Activated CD4-positive, alpha-beta T cell treated with anti-CD3 and anti-CD28 coated beads, Interleukin-2, amount 10 ng/mL, durations not matched to agents 24 days and 14 days (primary cell): ENCODE results near the gene SLC35F1. TPM values are rescaled to one million over a fixed set of nuclear protein-coding genes. Genes with fewer than 3 reads are reported as not detected.
"Not testable (repeated sequence)": the region's sequence is repeated elsewhere in the genome, so short reads cannot be mapped to it uniquely, and the experiment has no call there.

ENCODE experiments used
- DNase-seq: peaks from one replicate; pipeline ENCODE4 v3.0.0; 2022
- H3K27ac Mint-ChIP-seq: one replicate; pipeline ENCODE4 v1.8.0; 2022; ENCODE audit warnings: mild to moderate bottlenecking, mixed read lengths
- H3K27me3 Mint-ChIP-seq: one replicate; pipeline ENCODE4 v1.8.0; 2022; ENCODE audit warnings: mixed read lengths
- H3K36me3 Mint-ChIP-seq: one replicate; pipeline ENCODE4 v1.8.0; 2022; ENCODE audit warnings: low read depth, mild to moderate bottlenecking, mixed read lengths
- H3K4me1 Mint-ChIP-seq: one replicate; pipeline ENCODE4 v1.8.0; 2021; ENCODE audit warnings: mixed read lengths
- H3K4me3 Mint-ChIP-seq: one replicate; pipeline ENCODE4 v1.8.0; 2022; ENCODE audit warnings: mild to moderate bottlenecking, moderate library complexity, mixed read lengths
- H3K9me3 Mint-ChIP-seq: one replicate; pipeline ENCODE4 v1.8.0; 2021; ENCODE audit warnings: mixed read lengths
- intact Hi-C: fragments of 100-400 bp; cut with micrococcal nuclease; formaldehyde crosslinking; loops from one replicate; pipeline ENCODE4 v1.15.1; 2023
- total RNA-seq: library from RNA; stranded (reverse); gene quantifications from 2 replicates; pipeline ENCODE4 v1.2.3, GENCODE V29; 2022

The SLC35F1 gene
- total RNA-seq, 1 donor from 2014 or later = 0.05 TPM

GRCh38 chr6:117989086-117989485, 82.0 kb downstream of the SLC35F1 start:
- no peaks in the 10 kb centered on the region for H3K9me3 Mint-ChIP-seq
- no peaks in the 10 kb centered on the region for H3K27me3 Mint-ChIP-seq
- intact Hi-C loops = no loop called here
- H3K27ac Mint-ChIP-seq = no peak overlapping the region
- H3K4me3 Mint-ChIP-seq = no peak overlapping the region
- no peaks in the 10 kb centered on the region for H3K4me1 Mint-ChIP-seq
- H3K36me3 Mint-ChIP-seq = no peaks in the 10 kb centered on the region
- no peak for DNase-seq

- no peak overlapping the region for H3K27ac Mint-ChIP-seq
- H3K9me3 Mint-ChIP-seq = no peaks in the 10 kb centered on the region
- H3K27me3 Mint-ChIP-seq = no peaks in the 10 kb centered on the region
- H3K4me1 Mint-ChIP-seq = no peaks in the 10 kb centered on the region
- DNase-seq = no peak
- no peaks in the 10 kb centered on the region for H3K36me3 Mint-ChIP-seq
- H3K4me3 Mint-ChIP-seq = no peak overlapping the region
- intact Hi-C loops = no loop called here
Observed at GRCh38 chr6:117990151-117990550, 83.1 kb downstream of the SLC35F1 start.

GRCh38 chr6:117992856-117993255, 85.8 kb downstream of the SLC35F1 start:
- H3K27me3 Mint-ChIP-seq = no peaks in the 10 kb centered on the region
- H3K4me1 Mint-ChIP-seq = no peaks in the 10 kb centered on the region
- intact Hi-C loops = no loop called here
- H3K4me3 Mint-ChIP-seq = no peak overlapping the region
- no peaks in the 10 kb centered on the region for H3K36me3 Mint-ChIP-seq
- H3K27ac Mint-ChIP-seq = no peak overlapping the region
- DNase-seq = no peak
- H3K9me3 Mint-ChIP-seq = no peaks in the 10 kb centered on the region

- no peak overlapping the region for H3K27ac Mint-ChIP-seq
- H3K4me3 Mint-ChIP-seq = no peak overlapping the region
- no peaks in the 10 kb centered on the region for H3K27me3 Mint-ChIP-seq
- no peaks in the 10 kb centered on the region for H3K4me1 Mint-ChIP-seq
- H3K36me3 Mint-ChIP-seq = no peaks in the 10 kb centered on the region
- no peak for DNase-seq
- H3K9me3 Mint-ChIP-seq = peaks cover 4% of the 10 kb centered on the region
- intact Hi-C loops = no loop called here
Observed at GRCh38 chr6:118012944-118013343, 105.9 kb downstream of the SLC35F1 start.

- Mint-ChIP-seq H3K36me3 (no peaks in the 10 kb centered on the region), H3K27ac (no peak overlapping the region), H3K27me3 (no peaks in the 10 kb centered on the region), H3K4me3 (no peak overlapping the region), H3K4me1 (no peaks in the 10 kb centered on the region), H3K9me3 (no peaks in the 10 kb centered on the region)
- DNase-seq = no peak
- intact Hi-C loops = no loop called here
Observed at GRCh38 chr6:118016532-118016931, 109.5 kb downstream of the SLC35F1 start.

GRCh38 chr6:118017301-118017848, 110.3 kb downstream of the SLC35F1 start:
- intact Hi-C loops = no loop called here
- no peak overlapping the region for H3K27ac Mint-ChIP-seq
- H3K4me1 Mint-ChIP-seq = no peaks in the 10 kb centered on the region
- H3K4me3 Mint-ChIP-seq = no peak overlapping the region
- no peaks in the 10 kb centered on the region for H3K36me3 Mint-ChIP-seq
- no peaks in the 10 kb centered on the region for H3K9me3 Mint-ChIP-seq
- H3K27me3 Mint-ChIP-seq = no peaks in the 10 kb centered on the region
- DNase-seq = no peak

GRCh38 chr6:118023771-118024170, 116.7 kb downstream of the SLC35F1 start:
- DNase-seq = no peak
- Mint-ChIP-seq H3K27me3 (peaks cover 2% of the 10 kb centered on the region), H3K9me3 (no peaks in the 10 kb centered on the region), H3K27ac (no peak overlapping the region), H3K36me3 (no peaks in the 10 kb centered on the region), H3K4me3 (no peak overlapping the region), H3K4me1 (no peaks in the 10 kb centered on the region)
- intact Hi-C loops = no loop called here

- peaks cover 2% of the 10 kb centered on the region for H3K27me3 Mint-ChIP-seq
- H3K9me3 Mint-ChIP-seq = no peaks in the 10 kb centered on the region
- H3K4me3 Mint-ChIP-seq = no peak overlapping the region
- no peaks in the 10 kb centered on the region for H3K4me1 Mint-ChIP-seq
- DNase-seq = no peak
- intact Hi-C loops = no loop called here
- no peaks in the 10 kb centered on the region for H3K36me3 Mint-ChIP-seq
- H3K27ac Mint-ChIP-seq = no peak overlapping the region
Observed at GRCh38 chr6:118029967-118030366, 122.9 kb downstream of the SLC35F1 start.

- H3K27ac Mint-ChIP-seq, DNase-seq, intact Hi-C loops, H3K4me3 Mint-ChIP-seq, H3K9me3 Mint-ChIP-seq, H3K4me1 Mint-ChIP-seq, H3K27me3 Mint-ChIP-seq, H3K36me3 Mint-ChIP-seq: not testable (repeated sequence)
Observed at GRCh38 chr6:118037479-118037878, 130.4 kb downstream of the SLC35F1 start.

- H3K36me3 Mint-ChIP-seq = no peaks in the 10 kb centered on the region
- H3K9me3 Mint-ChIP-seq = no peaks in the 10 kb centered on the region
- H3K27ac Mint-ChIP-seq = no peak overlapping the region
- DNase-seq = no peak
- H3K4me3 Mint-ChIP-seq = no peak overlapping the region
- H3K27me3 Mint-ChIP-seq = no peaks in the 10 kb centered on the region
- intact Hi-C loops = no loop called here
- H3K4me1 Mint-ChIP-seq = no peaks in the 10 kb centered on the region
Observed at GRCh38 chr6:118042855-118043254, 135.8 kb downstream of the SLC35F1 start.

GRCh38 chr6:118044275-118044674, 137.2 kb downstream of the SLC35F1 start:
- Mint-ChIP-seq H3K4me1 (no peaks in the 10 kb centered on the region), H3K36me3 (no peaks in the 10 kb centered on the region), H3K9me3 (no peaks in the 10 kb centered on the region), H3K27ac (no peak overlapping the region), H3K4me3 (no peak overlapping the region), H3K27me3 (no peaks in the 10 kb centered on the region)
- intact Hi-C loops = no loop called here
- DNase-seq = no peak

- no peaks in the 10 kb centered on the region for H3K27me3 Mint-ChIP-seq
- DNase-seq = no peak
- H3K4me3 Mint-ChIP-seq = no peak overlapping the region
- H3K36me3 Mint-ChIP-seq = no peaks in the 10 kb centered on the region
- intact Hi-C loops = no loop called here
- H3K9me3 Mint-ChIP-seq = no peaks in the 10 kb centered on the region
- no peak overlapping the region for H3K27ac Mint-ChIP-seq
- H3K4me1 Mint-ChIP-seq = no peaks in the 10 kb centered on the region
Observed at GRCh38 chr6:118054082-118054481, 147.0 kb downstream of the SLC35F1 start.

GRCh38 chr6:118061666-118062065, 154.6 kb downstream of the SLC35F1 start:
- H3K9me3 Mint-ChIP-seq = no peaks in the 10 kb centered on the region
- intact Hi-C loops = no loop called here
- no peaks in the 10 kb centered on the region for H3K36me3 Mint-ChIP-seq
- no peak for DNase-seq
- H3K4me3 Mint-ChIP-seq = no peak overlapping the region
- H3K4me1 Mint-ChIP-seq = no peaks in the 10 kb centered on the region
- no peaks in the 10 kb centered on the region for H3K27me3 Mint-ChIP-seq
- H3K27ac Mint-ChIP-seq = no peak overlapping the region

- Mint-ChIP-seq H3K4me1 (no peaks in the 10 kb centered on the region), H3K4me3 (no peak overlapping the region), H3K9me3 (no peaks in the 10 kb centered on the region), H3K27me3 (no peaks in the 10 kb centered on the region), H3K27ac (no peak overlapping the region), H3K36me3 (no peaks in the 10 kb centered on the region)
- intact Hi-C loops = no loop called here
- no peak for DNase-seq
Observed at GRCh38 chr6:118080547-118080946, 173.5 kb downstream of the SLC35F1 start.

- no peaks in the 10 kb centered on the region for H3K4me1 Mint-ChIP-seq
- intact Hi-C loops = no loop called here
- H3K9me3 Mint-ChIP-seq = no peaks in the 10 kb centered on the region
- H3K27ac Mint-ChIP-seq = no peak overlapping the region
- DNase-seq = no peak
- peaks cover 3% of the 10 kb centered on the region for H3K27me3 Mint-ChIP-seq
- no peak overlapping the region for H3K4me3 Mint-ChIP-seq
- H3K36me3 Mint-ChIP-seq = no peaks in the 10 kb centered on the region
Observed at GRCh38 chr6:118083711-118084110, 176.6 kb downstream of the SLC35F1 start.
